ENCODE data around the gene CTNND2. TPM values are rescaled to one million over a fixed set of nuclear protein-coding genes. Genes with fewer than 3 reads are reported as not detected.

Gene CTNND2
- polyA plus RNA-seq, 2 donors, result 0.09 TPM; not detected in 1

DNA sequence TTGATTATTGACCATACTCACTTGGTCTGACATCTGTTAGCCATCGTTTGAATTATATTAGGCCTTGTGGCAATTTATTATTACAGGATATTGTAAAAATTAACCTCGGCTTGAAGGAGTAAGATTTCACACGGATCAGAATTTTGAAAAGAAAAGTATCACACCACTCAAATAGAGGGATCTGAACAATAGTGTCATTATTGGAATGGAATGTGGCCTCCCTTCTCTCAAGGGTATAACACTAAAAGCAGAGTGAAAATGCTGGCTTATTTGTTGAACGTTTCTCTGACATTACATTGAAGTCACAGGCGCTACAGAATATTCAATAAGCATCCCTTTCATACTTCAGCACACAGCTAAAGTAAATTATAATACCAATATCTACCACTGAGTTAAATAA, 509.3 kb downstream of the CTNND2 start:
- Histone ChIP-seq H3K4me1 (ENCODE audit: control insufficient read depth in 2 of 2, insufficient read depth in 2 of 2, low read length in 1 of 2) (no peaks in the 10 kb centered on the region), H3K4me3 (ENCODE audit: low read depth in 1 of 2, low read length in 2 of 2) (no peak overlapping the region), H3K36me3 (ENCODE audit: control insufficient read depth in 2 of 2, insufficient read depth in 2 of 2, low read length in 1 of 2) (no peaks in the 10 kb centered on the region), H3K27ac (ENCODE audit: low read depth in 2 of 2, low read length in 1 of 2) (no peak overlapping the region), H3K27me3 (ENCODE audit: control insufficient read depth in 1 of 2, insufficient read depth in 2 of 2, low read length in 2 of 2) (no peaks in the 10 kb centered on the region), H3K9me3 (ENCODE audit: control insufficient read depth in 2 of 2, insufficient read depth in 1 of 2, low read depth in 1 of 2, low read length in 1 of 2) (no peaks in the 10 kb centered on the region)
- 64 to 65% methylated on average over 5 of the region's 5 CpGs for WGBS, 2 donors

DNA sequence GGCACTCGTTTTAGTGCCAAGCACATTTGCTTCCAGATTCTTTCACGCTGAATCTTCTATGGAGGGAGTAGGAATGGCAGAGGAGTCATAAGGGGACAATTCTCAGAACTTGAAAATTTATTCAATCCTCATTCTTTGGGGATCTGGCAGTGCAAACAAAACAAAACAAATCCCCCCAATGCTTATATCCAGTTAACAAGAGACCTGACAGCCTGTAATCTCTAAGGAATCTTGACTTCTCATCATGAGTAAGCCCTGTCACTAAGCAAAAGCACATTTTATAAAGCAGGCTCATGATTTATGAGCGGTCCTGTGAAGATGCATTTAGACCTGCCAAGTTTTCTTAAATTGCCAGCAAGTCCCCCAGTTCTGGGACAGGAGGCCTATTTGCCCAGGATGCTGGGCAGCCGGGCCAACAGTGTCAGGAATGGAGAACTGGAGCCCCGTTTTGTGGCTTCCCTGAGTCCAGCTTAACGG, 513.9 kb downstream of the CTNND2 start:
- Histone ChIP-seq H3K4me3 (ENCODE audit: low read depth in 1 of 2, low read length in 2 of 2) (no peak overlapping the region), H3K27ac (ENCODE audit: low read depth in 2 of 2, low read length in 1 of 2) (no peak overlapping the region), H3K4me1 (ENCODE audit: control insufficient read depth in 2 of 2, insufficient read depth in 2 of 2, low read length in 1 of 2) (no peaks in the 10 kb centered on the region), H3K27me3 (ENCODE audit: control insufficient read depth in 1 of 2, insufficient read depth in 2 of 2, low read length in 2 of 2) (peaks cover 0 to 7% of the 10 kb centered on the region in 2 donors), H3K9me3 (ENCODE audit: control insufficient read depth in 2 of 2, insufficient read depth in 1 of 2, low read depth in 1 of 2, low read length in 1 of 2) (no peaks in the 10 kb centered on the region), H3K36me3 (ENCODE audit: control insufficient read depth in 2 of 2, insufficient read depth in 2 of 2, low read length in 1 of 2) (no peaks in the 10 kb centered on the region)
- 70 to 86% methylated on average over 6 of the region's 6 CpGs for WGBS, 2 donors

DNA sequence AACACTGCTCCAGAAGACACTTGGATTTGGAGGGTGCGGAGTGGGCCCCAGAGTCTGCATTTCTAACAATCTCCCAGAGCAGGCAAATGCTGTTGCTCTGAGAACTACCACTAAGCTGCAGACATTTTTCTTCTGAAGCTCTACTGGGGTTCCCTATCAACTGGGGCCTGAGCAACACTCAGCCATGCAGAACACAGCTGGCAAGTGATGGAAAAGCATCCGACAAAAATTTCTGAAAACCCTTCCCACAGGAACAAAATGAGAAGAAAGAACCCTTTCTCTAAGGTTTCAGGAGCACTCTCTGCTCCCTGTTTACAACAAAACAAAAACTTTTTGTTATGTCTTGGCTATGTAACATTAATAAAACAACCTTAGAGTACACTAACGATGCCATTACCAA, 516.9 kb downstream of the CTNND2 start:
- H3K4me1 ChIP-seq (ENCODE audit: control insufficient read depth in 2 of 2, insufficient read depth in 2 of 2, low read length in 1 of 2), result peaks cover 5 to 6% of the 10 kb centered on the region in 2 donors
- H3K27me3 ChIP-seq (ENCODE audit: control insufficient read depth in 1 of 2, insufficient read depth in 2 of 2, low read length in 2 of 2), result peaks cover 0 to 7% of the 10 kb centered on the region in 2 donors

DNA sequence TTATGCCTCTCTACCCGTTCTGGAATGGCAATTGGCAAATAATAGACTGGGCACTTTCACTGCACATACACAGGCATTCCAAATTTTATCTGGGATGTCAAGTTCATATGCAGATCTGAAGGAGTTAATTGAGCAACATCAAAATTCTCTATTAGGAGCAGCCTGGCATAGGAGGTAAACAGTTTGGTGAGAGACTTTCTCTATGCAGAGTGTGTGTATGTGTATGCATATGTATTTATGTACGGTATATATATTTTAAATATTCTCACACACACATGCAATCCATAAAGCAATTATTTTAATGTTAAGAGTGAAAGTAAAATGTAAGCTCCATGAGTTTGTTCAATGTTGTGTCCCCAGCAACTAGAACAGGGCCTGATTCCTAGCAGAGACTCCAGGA, 517.8 kb downstream of the CTNND2 start:
- H3K36me3 ChIP-seq (ENCODE audit: control insufficient read depth in 2 of 2, insufficient read depth in 2 of 2, low read length in 1 of 2), result no peaks in the 10 kb centered on the region
- no peak overlapping the region for H3K4me3 ChIP-seq (ENCODE audit: low read depth in 1 of 2, low read length in 2 of 2)
- WGBS, 2 donors, result 53 to 63% methylated on average over 2 of the region's 2 CpGs
- no peak overlapping the region for H3K27ac ChIP-seq (ENCODE audit: low read depth in 2 of 2, low read length in 1 of 2)
- H3K4me1 ChIP-seq (ENCODE audit: control insufficient read depth in 2 of 2, insufficient read depth in 2 of 2, low read length in 1 of 2), result peaks cover 5 to 6% of the 10 kb centered on the region in 2 donors
- peaks cover 0 to 3% of the 10 kb centered on the region in 2 donors for H3K9me3 ChIP-seq (ENCODE audit: control insufficient read depth in 2 of 2, insufficient read depth in 1 of 2, low read depth in 1 of 2, low read length in 1 of 2)
- H3K27me3 ChIP-seq (ENCODE audit: control insufficient read depth in 1 of 2, insufficient read depth in 2 of 2, low read length in 2 of 2), result peaks cover 0 to 7% of the 10 kb centered on the region in 2 donors

More for the DNA sequence above, 516.9 kb downstream of the CTNND2 start:
- H3K9me3 ChIP-seq (ENCODE audit: control insufficient read depth in 2 of 2, insufficient read depth in 1 of 2, low read depth in 1 of 2, low read length in 1 of 2), result peaks cover 0 to 3% of the 10 kb centered on the region in 2 donors
- H3K4me3 ChIP-seq (ENCODE audit: low read depth in 1 of 2, low read length in 2 of 2), result no peak overlapping the region
- H3K36me3 ChIP-seq (ENCODE audit: control insufficient read depth in 2 of 2, insufficient read depth in 2 of 2, low read length in 1 of 2), result no peaks in the 10 kb centered on the region
- WGBS, 2 donors, result 86 to 94% methylated on average over 3 of the region's 3 CpGs
- no peak overlapping the region for H3K27ac ChIP-seq (ENCODE audit: low read depth in 2 of 2, low read length in 1 of 2)

GRCh38 chr5:11385901-11386293, 518.3 kb downstream of the CTNND2 start:
- 20 to 37% methylated on average over 3 of the region's 3 CpGs for WGBS, 2 donors
- H3K27me3 ChIP-seq (ENCODE audit: control insufficient read depth in 1 of 2, insufficient read depth in 2 of 2, low read length in 2 of 2), result peaks cover 0 to 7% of the 10 kb centered on the region in 2 donors
- H3K27ac ChIP-seq (ENCODE audit: low read depth in 2 of 2, low read length in 1 of 2), result no peak overlapping the region
- H3K4me3 ChIP-seq (ENCODE audit: low read depth in 1 of 2, low read length in 2 of 2), result no peak overlapping the region
- peaks cover 5 to 6% of the 10 kb centered on the region in 2 donors for H3K4me1 ChIP-seq (ENCODE audit: control insufficient read depth in 2 of 2, insufficient read depth in 2 of 2, low read length in 1 of 2)
- no peaks in the 10 kb centered on the region for H3K36me3 ChIP-seq (ENCODE audit: control insufficient read depth in 2 of 2, insufficient read depth in 2 of 2, low read length in 1 of 2)
- peaks cover 0 to 3% of the 10 kb centered on the region in 2 donors for H3K9me3 ChIP-seq (ENCODE audit: control insufficient read depth in 2 of 2, insufficient read depth in 1 of 2, low read depth in 1 of 2, low read length in 1 of 2)

- H3K27me3 ChIP-seq (ENCODE audit: control insufficient read depth in 1 of 2, insufficient read depth in 2 of 2, low read length in 2 of 2), result peaks cover 0 to 7% of the 10 kb centered on the region in 2 donors
- H3K36me3 ChIP-seq (ENCODE audit: control insufficient read depth in 2 of 2, insufficient read depth in 2 of 2, low read length in 1 of 2), result no peaks in the 10 kb centered on the region
- peak overlapping the region; percentile 21 to 30 for H3K4me3 ChIP-seq (ENCODE audit: low read depth in 1 of 2, low read length in 2 of 2)
- 5 to 22% methylated on average over 31 to 33 of the region's 33 CpGs for WGBS, 2 donors
- H3K4me1 ChIP-seq (ENCODE audit: control insufficient read depth in 2 of 2, insufficient read depth in 2 of 2, low read length in 1 of 2), result peaks cover 5 to 6% of the 10 kb centered on the region in 2 donors
- H3K9me3 ChIP-seq (ENCODE audit: control insufficient read depth in 2 of 2, insufficient read depth in 1 of 2, low read depth in 1 of 2, low read length in 1 of 2), result peaks cover 0 to 3% of the 10 kb centered on the region in 2 donors
- H3K27ac ChIP-seq (ENCODE audit: low read depth in 2 of 2, low read length in 1 of 2), result no peak overlapping the region
These were observed 518.9 kb downstream of the CTNND2 start for GRCh38 chr5:11385251-11385900.

DNA sequence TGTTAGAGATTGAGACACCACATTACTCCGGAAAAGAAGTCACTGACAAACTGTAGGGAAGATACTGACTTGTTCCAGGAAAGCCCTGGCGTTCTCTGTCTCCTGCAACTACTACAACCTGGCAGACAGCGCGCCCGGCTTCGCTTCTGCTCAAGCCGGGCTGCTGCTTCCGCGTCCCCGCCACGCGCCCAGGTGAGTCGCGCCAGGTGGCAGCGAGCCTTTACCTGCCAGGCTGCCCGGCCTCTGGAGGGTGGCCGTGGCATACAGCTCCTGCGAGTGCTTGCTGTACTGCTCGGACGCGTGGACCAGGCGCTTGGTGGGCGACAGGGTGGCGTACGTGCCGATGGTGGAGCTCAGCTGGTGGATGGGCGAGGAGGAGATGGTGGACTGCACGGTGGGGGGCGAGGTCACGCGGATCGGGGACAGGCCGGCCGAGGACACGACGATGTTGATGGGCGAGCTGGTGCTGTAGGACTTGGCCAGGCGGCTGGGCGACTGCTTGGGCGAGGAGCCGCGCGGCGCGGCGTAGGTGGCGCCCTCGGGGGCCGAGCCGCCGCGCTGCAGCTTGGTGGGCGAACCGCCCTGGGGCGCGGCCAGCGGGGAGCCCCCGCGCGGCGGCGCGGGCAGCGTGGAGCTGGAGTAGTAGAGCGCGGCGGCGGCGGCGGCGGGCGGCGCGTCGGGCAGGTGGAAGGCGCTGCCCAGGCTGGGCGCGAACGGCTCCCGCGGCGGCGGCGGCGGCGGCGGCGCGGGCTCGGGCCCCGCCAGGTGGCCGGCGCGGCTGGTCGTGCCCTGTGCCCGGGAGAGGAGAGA, 519.6 kb downstream of the CTNND2 start:
- H3K36me3 ChIP-seq (ENCODE audit: control insufficient read depth in 2 of 2, insufficient read depth in 2 of 2, low read length in 1 of 2), result no peaks in the 10 kb centered on the region
- peak overlapping the region; percentile 30 to 34 for H3K4me3 ChIP-seq (ENCODE audit: low read depth in 1 of 2, low read length in 2 of 2)
- WGBS, 2 donors, result 4 to 18% methylated on average over 50 to 96 of the region's 96 CpGs
- H3K9me3 ChIP-seq (ENCODE audit: control insufficient read depth in 2 of 2, insufficient read depth in 1 of 2, low read depth in 1 of 2, low read length in 1 of 2), result peaks cover 0 to 3% of the 10 kb centered on the region in 2 donors
- no peak overlapping the region for H3K27ac ChIP-seq (ENCODE audit: low read depth in 2 of 2, low read length in 1 of 2)
- peaks cover 0 to 7% of the 10 kb centered on the region in 2 donors for H3K27me3 ChIP-seq (ENCODE audit: control insufficient read depth in 1 of 2, insufficient read depth in 2 of 2, low read length in 2 of 2)
- H3K4me1 ChIP-seq (ENCODE audit: control insufficient read depth in 2 of 2, insufficient read depth in 2 of 2, low read length in 1 of 2), result peaks cover 5 to 6% of the 10 kb centered on the region in 2 donors

GRCh38 chr5:11383506-11384095, 520.6 kb downstream of the CTNND2 start:
- Histone ChIP-seq H3K4me1 (ENCODE audit: control insufficient read depth in 2 of 2, insufficient read depth in 2 of 2, low read length in 1 of 2) (peaks cover 5 to 6% of the 10 kb centered on the region in 2 donors), H3K27me3 (ENCODE audit: control insufficient read depth in 1 of 2, insufficient read depth in 2 of 2, low read length in 2 of 2) (peaks cover 0 to 7% of the 10 kb centered on the region in 2 donors), H3K36me3 (ENCODE audit: control insufficient read depth in 2 of 2, insufficient read depth in 2 of 2, low read length in 1 of 2) (no peaks in the 10 kb centered on the region), H3K27ac (ENCODE audit: low read depth in 2 of 2, low read length in 1 of 2) (no peak overlapping the region), H3K4me3 (ENCODE audit: low read depth in 1 of 2, low read length in 2 of 2) (no peak overlapping the region), H3K9me3 (ENCODE audit: control insufficient read depth in 2 of 2, insufficient read depth in 1 of 2, low read depth in 1 of 2, low read length in 1 of 2) (peaks cover 0 to 3% of the 10 kb centered on the region in 2 donors)
- 78 to 87% methylated on average over 7 of the region's 7 CpGs for WGBS, 2 donors

GRCh38 chr5:11378461-11378860, 525.8 kb downstream of the CTNND2 start:
- Histone ChIP-seq H3K27me3 (ENCODE audit: control insufficient read depth in 1 of 2, insufficient read depth in 2 of 2, low read length in 2 of 2) (peaks cover 0 to 2% of the 10 kb centered on the region in 2 donors), H3K4me1 (ENCODE audit: control insufficient read depth in 2 of 2, insufficient read depth in 2 of 2, low read length in 1 of 2) (no peaks in the 10 kb centered on the region), H3K27ac (ENCODE audit: low read depth in 2 of 2, low read length in 1 of 2) (no peak overlapping the region), H3K36me3 (ENCODE audit: control insufficient read depth in 2 of 2, insufficient read depth in 2 of 2, low read length in 1 of 2) (no peaks in the 10 kb centered on the region), H3K4me3 (ENCODE audit: low read depth in 1 of 2, low read length in 2 of 2) (no peak overlapping the region), H3K9me3 (ENCODE audit: control insufficient read depth in 2 of 2, insufficient read depth in 1 of 2, low read depth in 1 of 2, low read length in 1 of 2) (no peaks in the 10 kb centered on the region)
- 86 to 87% methylated on average over 5 of the region's 5 CpGs for WGBS, 2 donors
